Spleen (tissue), 11 donors: Measurements from ENCODE around the gene PLAC9. TPM values are rescaled to one million over a fixed set of nuclear protein-coding genes. Genes with fewer than 3 reads are reported as not detected.

Experiments
- DNase-seq: peaks from one replicate; pipeline ENCODE4 v3.0.0-alpha.2; 2020
- H3K27ac ChIP-seq, 8 donors: fragments of 200-600 bp; sonication (generic) in 7 of 8; 1 replicate in 4 of 8; 2 replicates in 4 of 8; pipeline versions ENCODE4 v1.5.0 to v1.8.0; 2016 to 2021; ENCODE audit warnings: inconsistent platforms in 4 of 8, mild to moderate bottlenecking in 4 of 8, moderate library complexity in 1 of 8
- H3K27me3 ChIP-seq, 7 donors: fragments of 200-600 bp; sonication (generic) in 6 of 7; replicated peaks in 1 of 7; 1 replicate in 4 of 7; 2 replicates in 3 of 7; pipeline versions ENCODE4 v1.5.0 to v1.8.0; 2016 to 2021; ENCODE audit warnings: inconsistent platforms in 3 of 7, mild to moderate bottlenecking in 1 of 7
- H3K36me3 ChIP-seq, 6 donors: fragments of 200-600 bp; sonication (generic) in 5 of 6; 1 replicate in 4 of 6; 2 replicates in 2 of 6; pipeline versions ENCODE4 v1.5.0 to v1.8.0; 2016 to 2021; ENCODE audit warnings: inconsistent platforms in 2 of 6
- H3K4me1 ChIP-seq, 6 donors: fragments of 200-600 bp; sonication (generic) in 5 of 6; 1 replicate in 3 of 6; 2 replicates in 3 of 6; pipeline versions ENCODE4 v1.5.0 to v1.8.0; 2016 to 2021; ENCODE audit warnings: inconsistent platforms in 3 of 6
- H3K4me3 ChIP-seq, 8 donors: fragments of 200-600 bp; sonication (generic) in 7 of 8; 1 replicate in 4 of 8; 2 replicates in 4 of 8; pipeline versions ENCODE4 v1.5.0 to v1.8.0; 2016 to 2021; ENCODE audit warnings: inconsistent platforms in 4 of 8, mild to moderate bottlenecking in 4 of 8, moderate library complexity in 2 of 8
- H3K9me3 ChIP-seq, 8 donors: fragments of 200-600 bp; sonication (generic) in 7 of 8; 1 replicate in 4 of 8; 2 replicates in 4 of 8; pipeline versions ENCODE4 v1.5.0 to v1.8.0; 2016 to 2021; ENCODE audit warnings: inconsistent platforms in 4 of 8
- POLR2A ChIP-seq, 3 donors: fragments of 450-650 bp; IDR thresholded peaks; one replicate each; pipeline ENCODE4 v1.5.1; 2017; ENCODE audit warnings: antibody characterized with exemption in 3 of 3, mild to moderate bottlenecking in 1 of 3
- POLR2AphosphoS5 ChIP-seq, 3 donors: sonication (generic); formaldehyde crosslinking; IDR thresholded peaks; one replicate each; pipeline ENCODE4 v1.5.1; 2017; ENCODE audit warnings: antibody characterized with exemption in 3 of 3
- WGBS, 5 donors: extraction: QIAGEN DNeasy Blood & Tissue Kit in 3 of 5; methylation state at CpG; one replicate each; pipeline versions ENCODE4 v1.1.5 to v1.1.7; 2013 to 2018; 5-methylcytosine and 5-hydroxymethylcytosine counted together
- intact Hi-C: fragments of 100-400 bp; cut with DNase I; formaldehyde crosslinking; loops from one replicate; pipeline ENCODE4 v1.15.0; 2023; ENCODE audit warnings: low total_unique reads
- polyA plus RNA-seq, 3 donors: library from polyadenylated mRNA; stranded (reverse); fragments of 200-250 nt; gene quantifications; one replicate each; pipeline ENCODE4 v1.2.1, GENCODE V29; 2013
- total RNA-seq, 7 donors: library from RNA; depleted of rRNA in 3 of 7; stranded (reverse); fragments of >200 nt in 3 of 7; fragmentation: NEBNext Ultra II Directional in 4 of 7; extraction: Animal tissue kit (Norgen Biotek cat#: 25700) in 4 of 7; gene quantifications; one replicate each; pipeline versions ENCODE4 v1.1.0 to v1.2.1, GENCODE V29; 2016 to 2021
- TF ChIP-seq, protein P1 (sequence below), 11 experiments: fragments of 200-600 bp in 7 of 11; fragments of 450-650 bp in 4 of 11; sonication (generic) in 4 of 11; IDR thresholded peaks in 8 of 11; conservative IDR thresholded peaks in 3 of 11; 1 replicate in 7 of 11; 2 replicates in 4 of 11; pipeline versions ENCODE4 v1.4.0 to v1.8.0; 2016 to 2021; ENCODE audit warnings: antibody characterized with exemption in 11 of 11, inconsistent platforms in 4 of 11, mild to moderate bottlenecking in 1 of 11
- donor health status: healthy with polysubstance abuse.
- donor health status: DM: no; HTN: no; CAD: no; lungs with moderate emphysema.
- donor health status: DM: no; HTN: no; CAD: no.
- donor health status: Bipolar disorder and iron deficiency.
- donor health status: healthy.
- donor health status: DM: no; HTN: no; CAD: no.
- donor health status: DM: yes; HTN: yes; CAD: no.

The PLAC9 gene
- total and polyA plus RNA-seq, 10 donors: 1.0 to 8.0 (median 3.5) TPM; not detected in 1

DNA sequence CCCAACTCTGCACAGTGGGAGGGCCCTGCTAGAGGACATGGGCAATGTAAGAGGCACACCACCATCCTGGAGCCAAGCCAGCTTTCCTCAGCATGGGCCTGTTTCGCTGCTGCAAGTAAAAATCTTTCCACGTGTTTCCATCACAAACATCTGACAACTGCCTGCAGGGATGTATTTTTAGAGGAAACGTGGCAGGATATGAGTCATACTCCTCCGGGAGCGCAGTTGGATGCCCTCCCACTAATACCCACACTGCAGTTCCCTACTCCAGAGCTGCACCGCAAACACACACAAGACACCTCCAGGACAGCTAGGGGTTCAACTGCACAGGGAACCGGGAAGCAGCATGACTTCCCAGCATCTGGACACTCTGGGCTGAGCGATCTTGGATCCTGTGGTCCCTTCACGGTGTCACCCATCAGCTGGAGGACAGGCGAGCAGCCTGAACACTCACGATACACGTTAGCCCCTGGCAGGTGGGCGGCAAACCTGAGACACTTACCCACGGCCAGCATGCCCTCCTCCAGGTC lies 26.1 kb downstream of the PLAC9 start:
- DNase-seq: peak; percentile 62
- H3K4me1 ChIP-seq: peaks cover 0 to 36% (median 16%) of the 10 kb centered on the region in 6 donors
- intact Hi-C loops: no loop called here
- TF ChIP-seq POLR2A (IDR thresholded peaks at IDR 0.05) (no peak), POLR2AphosphoS5 (IDR thresholded peaks at IDR 0.05) (peak; percentile 38 to 70 (median 45))
- H3K36me3 ChIP-seq: peaks cover 2 to 100% (median 97%) of the 10 kb centered on the region in 6 donors
- WGBS, 5 donors: 26 to 57% (median 55%) methylated on average over 11 to 14 of the region's 14 CpGs
- peak overlapping the region in 5 of 8 donors; percentile 37 to 61 (median 54) for H3K27ac ChIP-seq
- H3K4me3 ChIP-seq: no peak overlapping the region
- H3K27me3 ChIP-seq: no peaks in the 10 kb centered on the region
- H3K9me3 ChIP-seq: no peaks in the 10 kb centered on the region

DNA sequence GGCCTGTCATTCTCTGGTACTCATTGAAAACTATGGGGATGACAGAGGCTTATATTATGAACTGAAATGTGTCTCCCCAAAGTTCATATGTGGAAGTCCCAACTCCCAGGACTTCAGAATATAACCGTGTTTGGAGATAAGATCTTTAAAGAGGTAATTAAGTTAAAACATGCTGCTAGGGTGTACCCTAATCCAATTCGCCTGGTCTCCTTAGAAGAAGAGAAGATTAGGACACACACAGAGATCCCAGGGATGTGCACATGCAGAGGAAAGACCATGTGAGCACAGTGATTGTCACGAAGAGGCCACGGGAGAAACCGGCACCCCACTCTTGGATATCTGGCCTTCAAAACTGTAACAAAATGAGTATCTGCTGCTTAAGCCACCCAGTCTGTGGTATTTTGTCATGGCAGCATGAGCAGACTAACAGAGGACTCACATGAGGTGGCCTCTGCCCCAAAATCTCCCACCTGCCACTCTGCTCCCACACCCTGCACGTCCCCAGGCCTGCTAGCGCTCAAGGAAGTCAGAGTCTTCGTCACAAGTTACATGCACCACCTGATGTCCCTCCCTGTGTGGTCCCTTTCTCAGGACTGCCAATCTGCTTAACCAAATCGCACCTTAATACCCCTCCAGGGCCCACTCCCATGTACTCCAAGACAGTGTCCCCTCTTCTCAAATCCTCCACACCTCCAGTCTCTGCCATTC lies 26.8 kb downstream of the PLAC9 start:
- no peaks in the 10 kb centered on the region for H3K9me3 ChIP-seq
- no peak for DNase-seq

DNA sequence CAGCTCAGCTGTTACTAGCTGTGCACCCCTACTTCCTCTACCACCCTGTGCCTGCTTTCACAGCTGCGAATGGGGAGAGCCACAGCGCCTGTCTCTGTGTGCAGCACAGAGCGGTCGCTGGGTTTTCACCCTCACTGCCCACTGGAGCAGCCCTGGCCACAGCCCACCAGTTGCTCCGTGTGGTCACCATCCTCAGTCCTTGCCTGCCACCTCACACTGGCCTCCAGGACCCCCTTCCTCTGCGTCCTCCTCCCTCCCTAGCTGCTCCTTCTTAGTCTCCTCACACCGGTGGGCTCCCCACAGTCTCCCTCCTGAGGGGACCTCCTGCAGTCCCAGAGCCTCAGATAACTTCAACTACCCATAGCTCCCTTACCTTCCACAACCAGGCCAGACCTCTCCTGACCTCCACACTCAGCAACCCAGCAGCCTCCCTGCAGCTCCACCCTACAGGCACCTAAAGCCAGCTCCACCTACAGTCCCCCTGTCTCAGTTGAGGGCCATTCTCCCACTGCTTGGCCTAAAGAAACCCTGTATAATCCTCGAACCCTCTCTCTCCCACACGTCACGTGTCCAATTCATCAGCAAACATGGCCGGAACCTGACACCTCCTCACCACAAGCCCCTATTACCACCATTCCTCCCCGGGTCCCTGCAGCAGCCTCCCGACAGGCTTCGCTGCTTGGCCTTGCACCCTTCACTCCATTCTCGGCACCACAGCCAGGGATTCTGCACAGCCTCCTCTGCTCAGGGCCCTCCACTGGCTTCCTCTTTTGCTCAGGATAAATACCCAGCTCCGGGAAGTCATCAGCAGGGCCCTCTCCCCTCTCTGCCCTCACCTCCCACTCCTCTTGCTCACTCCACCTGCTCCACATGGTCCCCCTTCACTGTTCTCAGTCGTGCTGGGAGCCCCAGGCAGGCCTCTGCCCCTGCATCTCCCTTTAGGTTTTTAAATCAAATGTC lies 28.1 kb downstream of the PLAC9 start:
- Histone ChIP-seq H3K27ac (peak overlapping the region in 1 of 8 donors; percentile 52), H3K4me1 (peaks cover 0 to 36% (median 16%) of the 10 kb centered on the region in 6 donors), H3K27me3 (no peaks in the 10 kb centered on the region), H3K4me3 (no peak overlapping the region), H3K36me3 (peaks cover 2 to 100% (median 97%) of the 10 kb centered on the region in 6 donors), H3K9me3 (no peaks in the 10 kb centered on the region)
- no peak for DNase-seq
- WGBS, 5 donors: 89 to 95% (median 95%) methylated on average over 17 of the region's 17 CpGs
- intact Hi-C loops: no loop called here
- TF ChIP-seq POLR2AphosphoS5 (IDR thresholded peaks at IDR 0.05) (no peak), POLR2A (IDR thresholded peaks at IDR 0.05) (no peak)
- TF ChIP-seq, protein P1, sequence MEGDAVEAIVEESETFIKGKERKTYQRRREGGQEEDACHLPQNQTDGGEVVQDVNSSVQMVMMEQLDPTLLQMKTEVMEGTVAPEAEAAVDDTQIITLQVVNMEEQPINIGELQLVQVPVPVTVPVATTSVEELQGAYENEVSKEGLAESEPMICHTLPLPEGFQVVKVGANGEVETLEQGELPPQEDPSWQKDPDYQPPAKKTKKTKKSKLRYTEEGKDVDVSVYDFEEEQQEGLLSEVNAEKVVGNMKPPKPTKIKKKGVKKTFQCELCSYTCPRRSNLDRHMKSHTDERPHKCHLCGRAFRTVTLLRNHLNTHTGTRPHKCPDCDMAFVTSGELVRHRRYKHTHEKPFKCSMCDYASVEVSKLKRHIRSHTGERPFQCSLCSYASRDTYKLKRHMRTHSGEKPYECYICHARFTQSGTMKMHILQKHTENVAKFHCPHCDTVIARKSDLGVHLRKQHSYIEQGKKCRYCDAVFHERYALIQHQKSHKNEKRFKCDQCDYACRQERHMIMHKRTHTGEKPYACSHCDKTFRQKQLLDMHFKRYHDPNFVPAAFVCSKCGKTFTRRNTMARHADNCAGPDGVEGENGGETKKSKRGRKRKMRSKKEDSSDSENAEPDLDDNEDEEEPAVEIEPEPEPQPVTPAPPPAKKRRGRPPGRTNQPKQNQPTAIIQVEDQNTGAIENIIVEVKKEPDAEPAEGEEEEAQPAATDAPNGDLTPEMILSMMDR (IDR thresholded peaks at IDR 0.05 in 8 of 11, conservative IDR thresholded peaks at IDR 0.05 in 3 of 11): no peak

More for the DNA sequence above, 26.8 kb downstream of the PLAC9 start:
- Histone ChIP-seq H3K36me3 (peaks cover 2 to 100% (median 97%) of the 10 kb centered on the region in 6 donors), H3K4me1 (peaks cover 0 to 36% (median 16%) of the 10 kb centered on the region in 6 donors), H3K27me3 (no peaks in the 10 kb centered on the region), H3K4me3 (no peak overlapping the region), H3K27ac (peak overlapping the region in 5 of 8 donors; percentile 37 to 61 (median 54))
- intact Hi-C loops: no loop called here
- 82 to 88% (median 86%) methylated on average over 9 of the region's 9 CpGs for WGBS, 5 donors
- TF ChIP-seq POLR2A (IDR thresholded peaks at IDR 0.05): no peak
- no peak for TF ChIP-seq POLR2AphosphoS5 (IDR thresholded peaks at IDR 0.05)
- TF ChIP-seq, protein P1 (IDR thresholded peaks at IDR 0.05 in 8 of 11, conservative IDR thresholded peaks at IDR 0.05 in 3 of 11): no peak

DNA sequence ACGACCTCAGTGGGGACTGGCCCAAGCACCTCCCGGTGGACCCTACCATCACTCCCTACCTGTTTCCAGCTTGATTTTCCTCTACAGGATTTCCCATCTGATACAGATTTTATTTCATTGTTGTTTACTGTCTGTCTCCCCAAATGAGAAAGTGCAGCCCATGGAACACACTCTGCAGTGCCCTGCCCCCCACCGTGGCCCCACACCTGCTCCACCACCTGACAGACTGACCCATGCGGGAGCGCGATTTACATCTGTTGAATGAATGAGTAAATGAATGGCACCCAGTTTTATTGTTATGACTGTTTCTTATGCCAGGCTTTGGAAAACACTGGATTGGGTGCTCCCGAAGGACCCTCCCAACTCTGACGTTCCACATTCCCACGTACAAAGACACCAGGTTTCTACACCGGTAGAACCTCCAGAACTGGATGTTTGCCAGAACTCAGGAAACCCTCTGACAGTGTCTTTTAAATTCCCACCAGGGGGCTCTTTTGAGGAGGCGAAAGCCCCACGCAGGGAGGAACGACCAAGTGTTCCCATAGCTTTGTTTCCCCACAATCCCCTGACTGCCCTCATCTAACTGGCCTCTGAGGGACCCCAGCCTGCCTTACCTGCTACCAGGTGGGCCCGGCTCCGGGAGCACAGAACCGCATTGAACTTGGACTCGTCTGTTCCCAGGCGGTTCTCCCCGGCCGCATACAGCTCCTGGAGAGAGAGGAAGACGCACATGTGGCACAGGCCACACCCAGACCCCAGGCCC lies 29.0 kb downstream of the PLAC9 start:
- intact Hi-C loops: no loop called here
- Histone ChIP-seq H3K4me3 (no peak overlapping the region), H3K27ac (peak overlapping the region in 1 of 8 donors; percentile 1), H3K4me1 (peaks cover 0 to 39% (median 16%) of the 10 kb centered on the region in 6 donors), H3K36me3 (peaks cover 2 to 100% (median 94%) of the 10 kb centered on the region in 6 donors), H3K9me3 (no peaks in the 10 kb centered on the region), H3K27me3 (no peaks in the 10 kb centered on the region)
- DNase-seq: no peak
- 88 to 95% (median 88%) methylated on average over 21 of the region's 21 CpGs for WGBS, 5 donors
- TF ChIP-seq POLR2A (IDR thresholded peaks at IDR 0.05) (no peak), POLR2AphosphoS5 (IDR thresholded peaks at IDR 0.05) (peak in 1 of 3 donors; percentile 13)
- TF ChIP-seq, protein P1 (IDR thresholded peaks at IDR 0.05 in 8 of 11, conservative IDR thresholded peaks at IDR 0.05 in 3 of 11): no peak
